Stimulated activated CD8-positive, alpha-beta memory T cell treated with anti-CD3 and anti-CD28 coated beads, Interleukin-15, amount 100 ng/mL, for 1 hour (primary cell): ENCODE measurements around the gene FAM241B.

Experiments
- DNase-seq: peaks from one replicate; pipeline ENCODE4 v3.0.0-alpha.2; 2020; ENCODE audit warnings: low read depth

FAM241B gene

GRCh38 chr10:69634759-69635425 is 4.8 kb downstream of the FAM241B start:
- DNase-seq, result no peak

- DNase-seq, result no peak
Observed at GRCh38 chr10:69635428-69636272, 5.6 kb downstream of the FAM241B start.

GRCh38 chr10:69636273-69636575 is 6.2 kb downstream of the FAM241B start:
- no peak for DNase-seq

- DNase-seq, result no peak
Observed at GRCh38 chr10:69636626-69637605, 6.9 kb downstream of the FAM241B start.

GRCh38 chr10:69638642-69639041 is 8.6 kb downstream of the FAM241B start:
- no peak for DNase-seq

GRCh38 chr10:69639291-69640195 is 9.5 kb downstream of the FAM241B start:
- DNase-seq, result peak; percentile 49

GRCh38 chr10:69640196-69640980 is 10.3 kb downstream of the FAM241B start:
- DNase-seq, result no peak

GRCh38 chr10:69641261-69641980 is 11.4 kb downstream of the FAM241B start:
- no peak for DNase-seq

GRCh38 chr10:69642747-69643146 is 12.7 kb downstream of the FAM241B start:
- no peak for DNase-seq

- no peak for DNase-seq
Observed at GRCh38 chr10:69643779-69644657, 14.0 kb downstream of the FAM241B start.

- no peak for DNase-seq
Observed at GRCh38 chr10:69644658-69645295, 14.7 kb downstream of the FAM241B start.

GRCh38 chr10:69645296-69646184 is 15.5 kb downstream of the FAM241B start:
- no peak for DNase-seq

- no peak for DNase-seq
Observed at GRCh38 chr10:69646185-69647060, 16.4 kb downstream of the FAM241B start.

- DNase-seq, result no peak
Observed at GRCh38 chr10:69647126-69647525, 17.1 kb downstream of the FAM241B start.

- no peak for DNase-seq
Observed at GRCh38 chr10:69647819-69648218, 17.8 kb downstream of the FAM241B start.

- DNase-seq, result no peak
Observed at GRCh38 chr10:69648461-69648860, 18.4 kb downstream of the FAM241B start.
